Occipital lobe (tissue), 2 donors: ENCODE data around the gene TRIM21. TPM values are rescaled to one million over a fixed set of nuclear protein-coding genes. Genes with fewer than 3 reads are reported as not detected.
"Not testable (repeated sequence)": the region's sequence is repeated elsewhere in the genome, so short reads cannot be mapped to it uniquely, and the experiment has no call there.

Source experiments
- DNase-seq: peaks from one replicate; lab custom pipeline; 2025; lab: John Stamatoyannopoulos, UW
- total RNA-seq: library from RNA; depleted of rRNA; stranded (reverse); fragments of >200 nt; gene quantifications from one replicate; pipeline ENCODE4 v1.2.3, GENCODE V29; 2014

The TRIM21 gene
- total RNA-seq, result 6.6 TPM

- DNase-seq, result peak; percentile 36
Measured at GRCh38 chr11:4393209-4393857, at the start of gene TRIM21. Gene TRIM21, minus strand, starts transcription at chr11:4393702. Its CDS starts 3,293 bp downstream, at chr11:4390409.

- no peak for DNase-seq
Measured at GRCh38 chr11:4441515-4441914, 48.0 kb upstream of the TRIM21 start.

DNA sequence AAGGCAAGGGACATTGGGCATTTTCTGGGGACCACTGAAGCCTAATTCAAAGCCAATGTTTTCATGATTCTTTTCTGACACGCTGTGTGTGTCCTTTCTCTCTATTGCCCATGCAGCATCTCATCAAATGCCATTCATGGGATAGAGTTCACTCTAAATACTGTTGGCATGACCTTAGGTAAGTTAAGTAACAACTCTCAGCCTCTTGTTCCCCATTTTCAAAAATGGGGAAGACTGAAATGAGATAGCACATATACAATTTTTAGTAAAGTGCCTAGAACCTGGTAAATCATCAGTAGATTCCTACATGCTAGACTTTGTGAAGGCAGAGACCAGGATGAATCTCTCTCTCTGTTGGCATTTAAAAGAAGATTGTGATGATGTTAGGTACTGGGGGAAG is 42.9 kb upstream of the TRIM21 start:
- no peak for DNase-seq

DNA sequence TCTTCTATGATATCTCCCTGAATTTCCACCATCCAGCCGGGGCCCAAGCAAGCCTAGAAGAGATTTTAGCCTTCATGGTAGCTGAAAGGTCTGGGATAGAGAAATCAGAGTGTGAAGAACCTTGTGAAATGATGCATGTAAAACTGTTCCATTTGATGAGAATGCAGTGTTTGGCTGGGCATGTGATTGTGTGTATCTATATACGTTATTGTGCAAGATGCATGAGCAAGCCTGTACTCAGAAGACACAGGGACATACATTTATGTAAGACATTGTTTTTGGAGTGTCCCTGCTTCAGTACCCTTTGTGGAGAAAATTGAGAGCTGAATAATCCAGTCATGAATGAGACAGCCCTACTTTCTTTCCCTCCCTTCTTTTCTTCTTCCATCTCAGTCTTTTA is 40.4 kb upstream of the TRIM21 start:
- DNase-seq, result no peak

DNA sequence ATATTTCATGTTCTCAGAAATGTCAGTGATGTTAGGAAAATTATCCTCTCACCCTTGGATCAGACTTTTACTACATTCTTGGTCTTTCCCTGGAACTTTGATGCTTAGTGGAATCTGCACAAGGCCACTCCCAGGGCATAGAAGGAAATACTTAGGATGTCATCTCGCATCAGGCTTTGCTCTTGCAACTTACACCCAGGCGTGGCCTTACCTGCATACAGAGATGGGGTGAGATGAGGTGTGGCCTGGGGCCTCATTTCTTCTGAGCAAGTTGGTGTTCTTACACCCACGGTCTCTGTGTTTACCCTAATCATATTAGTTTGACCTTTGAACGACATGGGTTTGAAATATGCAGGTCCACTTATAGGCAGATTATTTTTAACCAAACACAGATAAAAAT is 36.5 kb upstream of the TRIM21 start:
- no peak for DNase-seq

GRCh38 chr11:4418403-4418802 is 24.9 kb upstream of the TRIM21 start:
- no peak for DNase-seq

DNA sequence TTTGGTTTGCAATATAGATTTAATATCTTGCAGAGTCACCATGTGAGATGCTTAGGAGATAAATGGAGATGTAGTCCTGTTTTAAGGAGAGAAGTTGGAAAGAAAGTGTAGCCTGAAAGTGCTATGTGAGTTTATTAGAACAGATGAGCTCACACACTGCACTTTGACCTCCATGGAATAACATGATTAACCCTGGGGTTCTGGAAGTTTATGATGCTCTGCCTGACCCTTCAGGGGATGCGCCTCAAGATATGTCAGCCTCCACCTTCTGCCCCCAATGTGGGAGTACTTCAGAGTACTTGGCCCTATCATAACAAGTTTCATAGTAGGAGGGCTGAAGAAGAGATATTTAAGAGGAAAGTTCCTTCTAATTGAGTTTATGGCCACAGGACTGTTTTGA is 23.3 kb upstream of the TRIM21 start:
- no peak for DNase-seq

- no peak for DNase-seq
Measured at GRCh38 chr11:4416306-4416705, 22.8 kb upstream of the TRIM21 start.

GRCh38 chr11:4406206-4406605 is 12.7 kb upstream of the TRIM21 start:
- DNase-seq, result not testable (repeated sequence)

DNA sequence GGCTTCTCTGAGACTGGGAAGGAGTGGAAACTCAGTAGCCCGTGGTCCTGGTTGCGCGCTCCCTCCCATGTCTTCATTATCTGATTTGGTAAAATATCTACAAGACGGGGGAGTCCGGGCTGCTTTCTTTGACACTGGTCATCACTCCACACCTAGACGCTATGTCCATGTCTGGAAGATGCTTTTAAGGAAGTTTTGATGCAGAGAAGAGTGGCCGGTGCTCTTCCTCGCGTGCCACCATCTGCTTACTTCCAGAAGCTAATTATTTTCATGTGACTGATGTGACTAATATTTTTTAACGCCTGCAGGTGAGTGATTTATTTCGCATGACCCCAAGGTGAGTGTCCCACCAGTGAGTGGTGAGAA is 339 bp upstream of the TRIM21 start:
- DNase-seq, result no peak

- no peak for DNase-seq
Measured at GRCh38 chr11:4388221-4388620, 5.3 kb downstream of the TRIM21 start.

DNA sequence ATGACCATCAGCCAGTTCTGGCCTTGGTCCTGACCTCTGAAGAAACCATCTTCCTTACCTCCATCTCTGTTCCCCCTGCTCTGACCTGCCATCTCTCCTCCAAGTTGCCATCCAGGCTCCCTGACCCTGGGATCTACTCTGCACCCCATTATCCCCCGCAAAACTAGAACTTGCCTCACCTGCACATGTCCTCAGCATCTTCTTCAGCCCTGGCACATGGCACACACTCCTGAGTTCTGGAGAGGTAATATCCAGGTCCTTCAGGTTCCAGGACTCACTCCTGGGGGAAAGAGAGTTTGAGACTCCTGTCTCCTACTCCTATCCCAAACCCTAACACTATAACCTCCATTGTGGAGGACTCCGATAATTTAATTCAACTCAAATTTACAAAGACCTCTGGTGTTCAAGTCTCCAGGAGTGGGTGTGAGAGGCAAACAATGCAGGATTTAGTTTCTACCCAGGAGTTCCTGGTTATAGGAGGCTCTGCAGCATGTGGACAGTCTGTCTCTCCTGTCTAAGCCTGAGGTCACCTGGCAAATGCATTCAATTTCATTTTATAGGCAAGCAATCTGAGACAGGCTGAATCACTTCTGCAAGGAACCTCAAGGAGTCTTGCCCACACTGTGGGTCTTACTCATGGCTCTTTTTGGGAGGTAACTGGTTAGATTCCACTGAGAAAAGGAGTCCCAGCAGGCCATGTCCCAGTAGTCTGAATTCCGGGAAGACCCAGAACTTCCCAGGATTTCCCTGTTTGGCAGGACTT is 7.3 kb downstream of the TRIM21 start:
- DNase-seq, result no peak

DNA sequence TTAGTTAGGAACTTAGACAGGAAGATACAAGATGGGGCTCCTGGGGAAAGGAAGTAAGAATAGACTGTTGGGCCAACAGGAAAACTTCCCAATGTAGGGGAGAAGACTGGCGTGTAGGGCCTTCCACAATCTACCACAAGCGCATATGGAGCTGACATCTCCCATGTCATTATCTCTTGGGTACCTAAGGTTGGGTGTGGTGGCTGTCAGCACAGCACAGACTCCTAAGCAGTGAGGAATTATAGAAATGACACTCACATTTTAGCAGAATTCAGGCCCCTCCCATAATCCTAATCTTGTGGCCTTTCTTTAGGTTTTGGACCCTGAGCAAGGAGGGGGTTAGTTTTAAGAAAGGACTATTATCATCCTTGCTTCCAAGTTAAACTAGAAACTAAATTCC is 11.6 kb downstream of the TRIM21 start:
- DNase-seq, result no peak

GRCh38 chr11:4375431-4376140 is 17.9 kb downstream of the TRIM21 start:
- DNase-seq, result no peak

DNA sequence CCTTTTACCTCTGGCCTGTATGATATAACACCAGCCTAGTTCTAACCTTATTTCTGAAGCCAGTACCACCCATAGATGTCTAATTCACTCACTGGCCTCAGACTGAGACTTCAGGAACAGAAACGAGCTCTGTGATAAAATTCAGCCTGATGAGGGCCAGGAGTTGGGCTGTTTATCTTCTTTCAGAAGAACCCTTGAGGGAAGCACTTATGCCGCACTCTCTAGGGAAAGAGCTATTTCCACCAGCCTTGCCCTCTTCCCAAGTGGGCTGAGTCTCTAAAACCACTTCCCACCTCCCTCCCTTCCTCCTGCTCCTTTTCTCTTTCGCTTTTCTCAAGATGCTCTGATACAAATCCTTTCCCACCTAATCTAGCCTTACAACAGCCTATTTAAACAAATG is 23.3 kb downstream of the TRIM21 start:
- DNase-seq, result no peak

DNA sequence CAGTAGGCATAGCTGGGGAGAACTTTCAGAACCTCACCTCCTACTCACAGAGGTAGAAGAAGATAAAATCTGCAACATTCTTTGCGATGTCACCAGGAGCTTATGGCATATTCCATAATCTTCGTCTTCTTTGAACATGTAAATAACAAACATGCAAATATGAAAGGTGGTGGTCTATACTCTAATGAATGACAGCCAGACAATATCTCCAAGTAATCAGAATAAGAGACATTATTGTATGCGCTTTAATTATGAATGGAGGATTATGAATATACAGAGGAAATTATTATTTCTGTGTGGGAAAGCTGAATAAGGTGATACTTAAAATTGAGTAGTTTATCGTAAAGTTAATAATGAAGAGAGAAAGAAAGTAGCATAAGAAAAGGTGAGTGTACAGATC is 25.2 kb downstream of the TRIM21 start, which contains the start of gene OR52B4:
OR52B4 (minus strand) TSS at position 101 of the 400 bp plus-strand sequence; CDS start at position 10, 91 bp downstream.
- DNase-seq, result no peak

DNA sequence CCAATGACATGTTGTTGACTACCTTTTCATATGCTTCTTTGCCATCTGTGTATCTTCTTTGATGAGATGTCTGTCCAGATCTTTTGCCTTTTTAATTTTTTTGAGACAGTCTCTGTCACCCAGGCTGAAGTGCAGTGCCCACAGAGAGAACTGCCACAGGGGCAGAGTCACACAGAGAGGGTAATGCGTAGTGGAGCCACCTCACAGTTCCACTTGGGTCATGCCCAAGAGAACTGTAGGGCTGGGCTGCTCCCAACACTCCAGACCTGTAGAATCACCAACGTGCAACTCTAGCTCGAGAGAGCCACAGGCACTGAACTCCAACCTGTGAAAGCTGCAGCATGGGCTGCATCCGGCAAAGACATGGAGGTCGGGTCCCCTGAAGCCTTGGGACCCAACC is 45.4 kb downstream of the TRIM21 start:
- DNase-seq, result not testable (repeated sequence)

GRCh38 chr11:4345366-4345765 is 48.1 kb downstream of the TRIM21 start:
- not testable (repeated sequence) for DNase-seq
